Thymus (tissue), 11 donors: Measurements from ENCODE around the gene CHCHD4. TPM values are rescaled to one million over a fixed set of nuclear protein-coding genes. Genes with fewer than 3 reads are reported as not detected.

Experiments
- DNase-seq, 9 donors: peaks; one replicate each; pipeline ENCODE4 v3.0.0-alpha.2; 2013; ENCODE audit warnings: low spot score in 9 of 9, low read depth in 6 of 9, missing footprints in 1 of 9
- H3K27ac ChIP-seq, 2 donors: one replicate each; pipeline ENCODE4 v1.5.1; 2013; ENCODE audit warnings: control low read depth in 1 of 2, low read depth in 1 of 2, low read length in 1 of 2, mild to moderate bottlenecking in 1 of 2, moderate library complexity in 1 of 2
- H3K27me3 ChIP-seq, 2 donors: one replicate each; pipeline ENCODE4 v1.5.1; 2013; ENCODE audit warnings: low read length in 1 of 2; ENCODE audit not compliant: control insufficient read depth in 2 of 2, insufficient read depth in 1 of 2
- H3K36me3 ChIP-seq, 2 donors: one replicate each; pipeline ENCODE4 v1.5.1; 2013; ENCODE audit warnings: low read length in 1 of 2, mild to moderate bottlenecking in 1 of 2, moderate library complexity in 1 of 2; ENCODE audit not compliant: control insufficient read depth in 2 of 2, insufficient read depth in 2 of 2
- H3K4me1 ChIP-seq, 2 donors: one replicate each; pipeline ENCODE4 v1.5.1; 2013; ENCODE audit warnings: low read length in 2 of 2; ENCODE audit not compliant: control insufficient read depth in 2 of 2, insufficient read depth in 2 of 2
- H3K4me3 ChIP-seq, 2 donors: one replicate each; pipeline ENCODE4 v1.5.1; 2013; ENCODE audit warnings: low read length in 2 of 2, control low read depth in 1 of 2, mild to moderate bottlenecking in 1 of 2
- H3K9me3 ChIP-seq, 2 donors: one replicate each; pipeline ENCODE4 v1.5.1; 2013; ENCODE audit warnings: low read length in 1 of 2, mild to moderate bottlenecking in 1 of 2; ENCODE audit not compliant: control insufficient read depth in 2 of 2, insufficient read depth in 1 of 2
- WGBS: extraction: QIAGEN DNeasy Blood & Tissue Kit; methylation state at CpG from one replicate; pipeline ENCODE4 v1.1.7; 2013; 5-methylcytosine and 5-hydroxymethylcytosine counted together
- polyA plus RNA-seq: library from polyadenylated mRNA; stranded (reverse); fragments of 200-250 nt; gene quantifications from one replicate; pipeline ENCODE4 v1.2.3, GENCODE V29; 2013
- total RNA-seq: library from RNA; stranded (reverse); fragments of 120-200 nt; gene quantifications from one replicate; pipeline ENCODE4 v1.2.4, GENCODE V29; 2013
- donor health status: healthy.

CHCHD4 gene
- total and polyA plus RNA-seq, 2 donors: 10.8 to 14.4 TPM

- Histone ChIP-seq H3K36me3 (peaks cover 40 to 52% of the 10 kb centered on the region in 2 donors), H3K4me1 (peaks cover 0 to 23% of the 10 kb centered on the region in 2 donors), H3K27ac (no peak overlapping the region), H3K27me3 (no peaks in the 10 kb centered on the region), H3K4me3 (no peak overlapping the region), H3K9me3 (no peaks in the 10 kb centered on the region)
- peak in 1 of 9 donors; percentile 57 for DNase-seq
- WGBS: 79% methylated on average over 11 of the region's 11 CpGs
Measured at GRCh38 chr3:14152233-14152962, 27.7 kb upstream of the CHCHD4 start.

GRCh38 chr3:14151471-14152083 lies 26.9 kb upstream of the CHCHD4 start:
- no peaks in the 10 kb centered on the region for H3K9me3 ChIP-seq

GRCh38 chr3:14150491-14151230 lies 26.0 kb upstream of the CHCHD4 start:
- DNase-seq: no peak
- peaks cover 0 to 10% of the 10 kb centered on the region in 2 donors for H3K4me1 ChIP-seq
- peaks cover 52% of the 10 kb centered on the region in 2 donors for H3K36me3 ChIP-seq
- H3K27me3 ChIP-seq: no peaks in the 10 kb centered on the region
- H3K4me3 ChIP-seq: no peak overlapping the region
- no peaks in the 10 kb centered on the region for H3K9me3 ChIP-seq
- 97% methylated on average over 9 of the region's 9 CpGs for WGBS
- no peak overlapping the region for H3K27ac ChIP-seq

More at GRCh38 chr3:14151471-14152083, 26.9 kb upstream of the CHCHD4 start:
- WGBS: 92% methylated on average over 12 of the region's 12 CpGs
- H3K4me3 ChIP-seq: no peak overlapping the region
- no peak overlapping the region for H3K27ac ChIP-seq
- H3K4me1 ChIP-seq: peaks cover 0 to 15% of the 10 kb centered on the region in 2 donors
- peaks cover 48 to 52% of the 10 kb centered on the region in 2 donors for H3K36me3 ChIP-seq
- H3K27me3 ChIP-seq: no peaks in the 10 kb centered on the region
- no peak for DNase-seq

- Histone ChIP-seq H3K9me3 (no peaks in the 10 kb centered on the region), H3K36me3 (peaks cover 57% of the 10 kb centered on the region in 2 donors), H3K4me3 (no peak overlapping the region), H3K27me3 (no peaks in the 10 kb centered on the region), H3K4me1 (peaks cover 0 to 13% of the 10 kb centered on the region in 2 donors), H3K27ac (no peak overlapping the region)
- no peak for DNase-seq
- WGBS: 97% methylated on average over 9 of the region's 9 CpGs
Measured at GRCh38 chr3:14150078-14150477, 25.4 kb upstream of the CHCHD4 start.

DNA sequence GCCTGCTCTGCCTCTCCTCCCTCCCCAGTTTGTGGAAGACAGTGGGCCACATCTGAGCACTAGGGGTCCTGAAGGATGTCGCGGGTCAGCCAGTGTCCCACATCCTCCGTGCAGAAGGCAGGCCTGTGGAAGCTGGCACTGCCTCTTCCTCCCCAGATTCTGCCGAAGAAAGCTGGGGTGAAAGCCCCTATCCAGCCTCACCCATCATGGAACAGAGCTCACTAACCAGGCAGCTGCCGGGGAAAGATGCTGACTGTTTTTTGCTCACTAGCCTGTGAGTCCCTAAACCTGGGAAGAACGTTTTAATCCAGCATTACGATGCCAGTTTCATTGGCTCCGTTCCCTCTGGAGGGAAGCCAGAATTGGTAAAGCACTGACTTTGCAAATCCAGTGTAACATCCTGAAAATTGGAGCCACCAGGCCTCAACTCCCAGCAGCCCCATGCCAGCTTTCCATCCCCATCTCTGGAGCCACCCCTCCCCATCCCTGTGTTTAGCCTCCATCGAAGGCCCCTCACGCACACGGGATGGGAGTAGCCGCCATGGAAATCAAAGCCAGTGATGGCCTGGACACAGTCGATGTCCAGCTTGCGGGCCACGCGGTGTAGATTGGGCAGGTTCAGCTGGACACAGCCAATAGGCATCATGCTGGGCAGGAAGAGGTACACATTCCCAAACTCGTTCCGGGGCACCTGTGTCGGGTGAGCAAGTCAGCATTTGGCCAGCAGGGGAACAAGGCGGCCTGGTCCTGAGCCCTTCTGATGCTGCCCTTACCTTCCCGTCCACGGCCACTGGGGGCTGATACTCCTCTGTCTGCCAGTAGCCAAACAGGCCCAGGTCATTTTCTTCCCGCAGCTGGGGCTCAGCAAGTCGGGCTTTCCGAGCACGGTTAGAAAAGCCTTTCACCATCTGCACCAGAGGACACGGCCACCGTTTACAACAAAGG lies 23.6 kb upstream of the CHCHD4 start:
- Histone ChIP-seq H3K27ac (no peak overlapping the region), H3K36me3 (peaks cover 46 to 54% of the 10 kb centered on the region in 2 donors), H3K4me3 (no peak overlapping the region), H3K27me3 (no peaks in the 10 kb centered on the region), H3K9me3 (no peaks in the 10 kb centered on the region), H3K4me1 (peaks cover 0 to 21% of the 10 kb centered on the region in 2 donors)
- DNase-seq: no peak
- WGBS: 96% methylated on average over 28 of the region's 28 CpGs

DNA sequence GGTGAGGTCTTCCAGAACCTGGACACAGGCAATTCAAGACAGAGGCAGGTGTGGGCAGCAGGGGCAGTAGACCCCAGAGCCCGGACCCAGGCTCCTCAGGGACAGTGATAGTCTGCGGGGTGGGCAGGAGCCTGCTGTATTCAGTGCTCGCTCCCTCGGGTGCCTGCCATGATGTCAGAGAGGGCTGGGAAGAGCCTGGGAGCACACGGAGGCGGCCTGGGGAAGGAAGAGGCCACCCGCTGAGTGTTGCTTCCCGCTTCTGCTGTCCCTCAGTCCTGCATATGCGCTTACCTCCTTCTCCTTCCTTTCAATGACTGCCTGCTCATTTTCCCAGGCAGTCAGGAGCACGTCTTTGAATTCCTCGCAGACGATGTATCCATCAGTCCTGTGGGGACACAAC lies 22.9 kb upstream of the CHCHD4 start:
- no peak overlapping the region for H3K4me3 ChIP-seq
- no peaks in the 10 kb centered on the region for H3K9me3 ChIP-seq
- peaks cover 0 to 20% of the 10 kb centered on the region in 2 donors for H3K4me1 ChIP-seq
- 98% methylated on average over 12 of the region's 12 CpGs for WGBS
- DNase-seq: no peak
- no peaks in the 10 kb centered on the region for H3K27me3 ChIP-seq
- H3K27ac ChIP-seq: no peak overlapping the region
- H3K36me3 ChIP-seq: peaks cover 43 to 51% of the 10 kb centered on the region in 2 donors

DNA sequence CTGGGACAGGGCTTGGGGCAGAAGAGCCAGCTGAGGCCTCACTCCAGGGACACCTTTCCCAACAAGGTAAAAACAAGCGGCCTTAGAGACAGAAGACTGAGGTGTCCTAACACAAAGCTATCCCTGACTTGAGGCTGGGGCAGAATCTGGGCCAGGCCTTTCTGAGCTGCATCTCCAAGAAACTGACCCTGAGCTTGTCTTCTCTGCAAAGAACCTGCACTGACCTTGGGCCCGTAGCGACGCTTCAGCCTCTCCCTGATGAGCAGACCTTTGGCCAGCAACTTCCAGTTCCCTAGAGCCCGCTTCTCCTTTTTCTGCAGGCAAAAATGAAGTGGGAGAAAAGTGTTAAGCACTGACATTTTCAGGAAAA lies 22.4 kb upstream of the CHCHD4 start:
- Histone ChIP-seq H3K36me3 (peaks cover 43 to 45% of the 10 kb centered on the region in 2 donors), H3K4me1 (peaks cover 0 to 17% of the 10 kb centered on the region in 2 donors)

GRCh38 chr3:14146381-14147065 lies 21.9 kb upstream of the CHCHD4 start:
- peaks cover 0 to 20% of the 10 kb centered on the region in 2 donors for H3K4me1 ChIP-seq
- H3K9me3 ChIP-seq: no peaks in the 10 kb centered on the region
- no peak overlapping the region for H3K27ac ChIP-seq
- 98% methylated on average over 10 of the region's 10 CpGs for WGBS
- no peaks in the 10 kb centered on the region for H3K27me3 ChIP-seq
- H3K4me3 ChIP-seq: no peak overlapping the region
- no peak for DNase-seq
- H3K36me3 ChIP-seq: peaks cover 46 to 47% of the 10 kb centered on the region in 2 donors

More for the DNA sequence above, 22.4 kb upstream of the CHCHD4 start:
- H3K27me3 ChIP-seq: no peaks in the 10 kb centered on the region
- WGBS: 96% methylated on average over 5 of the region's 5 CpGs
- H3K27ac ChIP-seq: no peak overlapping the region
- H3K4me3 ChIP-seq: no peak overlapping the region
- no peak for DNase-seq
- no peaks in the 10 kb centered on the region for H3K9me3 ChIP-seq
